ENCODE results near the gene COL5A2.

COL5A2 gene

DNA sequence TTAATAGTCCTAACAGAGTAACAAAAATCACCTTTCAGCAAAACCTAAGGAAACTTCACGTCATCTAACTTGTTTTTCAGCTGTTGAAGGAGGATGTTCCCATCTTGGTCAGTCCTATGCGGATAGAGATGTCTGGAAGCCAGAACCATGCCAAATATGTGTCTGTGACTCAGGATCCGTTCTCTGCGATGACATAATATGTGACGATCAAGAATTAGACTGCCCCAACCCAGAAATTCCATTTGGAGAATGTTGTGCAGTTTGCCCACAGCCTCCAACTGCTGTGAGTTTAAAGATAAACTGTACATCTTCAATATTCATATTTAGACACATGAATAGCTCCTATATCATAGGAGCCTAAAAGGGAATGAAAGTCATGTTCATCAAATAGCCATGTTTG, 194.9 kb downstream of the COL5A2 start:
- peak; percentile 93 for DNase-seq

DNA sequence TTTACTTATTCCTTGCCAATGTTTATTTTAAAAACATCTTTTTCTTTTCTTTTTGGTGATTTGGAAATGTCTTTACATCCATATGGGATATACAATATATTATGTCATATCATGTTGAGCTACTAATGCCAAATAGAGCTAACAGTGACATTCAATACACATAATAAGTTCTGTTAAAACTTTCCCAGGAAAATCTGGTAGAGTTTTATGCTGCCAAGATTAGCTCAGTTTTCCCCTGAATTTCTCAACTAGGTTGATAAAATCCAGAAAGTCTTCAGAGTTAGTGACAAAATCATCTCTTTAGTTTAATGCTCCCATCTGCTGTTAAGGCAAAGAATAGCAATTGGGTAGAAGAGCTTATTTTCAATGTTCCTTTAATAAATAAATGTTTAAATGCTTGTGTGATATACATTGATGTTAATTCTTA, 195.5 kb downstream of the COL5A2 start:
- no peak for DNase-seq

DNA sequence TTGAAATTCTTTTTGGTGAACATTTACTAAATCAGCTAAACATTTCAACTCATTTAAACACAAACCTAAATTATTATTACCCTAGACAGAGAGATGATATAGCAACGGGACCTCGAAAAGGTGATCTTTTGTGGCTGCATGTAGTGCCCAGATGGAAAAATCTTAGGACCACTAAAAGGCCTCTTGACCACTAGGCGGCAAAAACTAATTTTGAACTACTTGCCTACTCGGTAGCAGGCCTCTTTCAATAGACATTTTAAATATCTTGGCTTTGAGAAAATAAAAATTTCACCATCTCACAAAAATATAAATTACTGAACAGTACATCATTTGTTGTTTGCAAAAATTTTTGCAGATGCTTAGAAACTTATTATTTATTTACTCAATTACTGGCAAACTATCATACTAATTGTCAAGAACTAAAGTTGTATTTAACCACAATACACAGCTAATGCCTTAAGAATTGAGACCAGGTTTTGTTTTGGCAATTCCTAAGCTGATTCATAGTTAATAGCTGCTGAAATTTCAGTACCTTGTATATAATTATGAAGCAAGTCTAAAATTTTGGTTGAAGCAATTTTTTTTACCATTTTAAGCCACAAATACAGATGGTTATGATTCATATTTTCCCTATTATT, 196.0 kb downstream of the COL5A2 start:
- peak; percentile 96 for DNase-seq

Data from HCEC 1CT (cell line).